ENCODE measurements around the gene RTL10. TPM values are rescaled to one million over a fixed set of nuclear protein-coding genes. Genes with fewer than 3 reads are reported as not detected.

The RTL10 gene
- total and polyA plus RNA-seq, 2 of the 13 experiments (the other 11 are each of a cell fraction or from before 2014, with no cell fraction given): 14.1 to 15.8 TPM

DNA sequence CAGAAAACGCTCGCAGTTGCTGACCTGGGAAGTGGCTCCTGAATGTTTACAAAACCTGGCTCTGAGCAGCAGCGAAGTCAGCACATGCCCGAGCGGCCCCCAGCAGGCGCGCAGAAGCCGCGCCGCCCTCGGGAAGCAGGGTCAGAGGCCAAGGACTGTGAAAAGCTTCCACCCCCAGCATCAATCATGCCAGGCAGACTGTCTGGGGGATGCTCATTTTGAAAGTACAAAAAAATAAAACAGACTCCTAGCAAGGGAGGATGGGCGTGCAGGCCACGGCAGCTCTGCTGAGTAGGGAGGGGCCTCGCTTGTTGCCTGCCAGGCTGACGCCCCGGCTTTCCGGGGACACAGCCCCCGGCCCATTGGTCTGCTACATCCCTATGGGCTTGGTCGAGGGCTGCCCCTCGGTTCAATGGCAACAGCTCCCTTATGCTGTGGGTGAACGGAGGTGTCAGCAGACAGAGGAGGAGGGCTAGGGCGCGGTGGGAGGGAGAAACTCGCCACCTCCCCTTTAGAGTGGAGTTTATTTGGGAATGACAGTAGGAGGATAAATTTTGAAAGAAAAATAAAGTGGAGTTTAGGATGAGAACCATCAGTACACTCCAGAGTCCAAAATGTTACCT lies 37.7 kb upstream of the RTL10 start (continued):
- TF ChIP-seq ZNF10 (CRISPR knock-in tag; IDR thresholded peaks at IDR 0.05; ENCODE audit: borderline replicate concordance, low read depth): peak; percentile 15; the same call in 1 of the 2 replicates
- TF ChIP-seq ZSCAN21 (CRISPR knock-in tag; IDR thresholded peaks at IDR 0.05; ENCODE audit: borderline replicate concordance): peak; percentile 98
- TF ChIP-seq ZMYM2 (CRISPR knock-in tag; IDR thresholded peaks at IDR 0.05): peak; percentile 77; the same call in 1 of the 2 replicates
- TF ChIP-seq MTA1 (CRISPR knock-in tag; IDR thresholded peaks at IDR 0.05; ENCODE audit: borderline replicate concordance): no peak
- TF ChIP-seq, protein P1, sequence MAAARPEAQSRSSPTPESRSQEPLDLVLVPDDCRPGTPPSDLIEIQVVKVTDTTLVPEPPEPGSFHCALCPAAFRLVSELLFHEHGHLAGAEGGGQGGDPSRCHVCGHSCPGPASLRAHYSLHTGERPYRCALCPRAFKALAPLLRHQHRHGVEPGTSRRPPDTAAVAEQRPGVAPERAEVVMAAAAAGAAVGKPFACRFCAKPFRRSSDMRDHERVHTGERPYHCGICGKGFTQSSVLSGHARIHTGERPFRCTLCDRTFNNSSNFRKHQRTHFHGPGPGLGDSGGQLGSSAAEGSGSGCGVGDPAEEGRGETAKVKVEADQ (CRISPR knock-in tag; IDR thresholded peaks at IDR 0.05; ENCODE audit: borderline replicate concordance): peak; percentile 70; the same call in 1 of the 2 replicates
- TF ChIP-seq MYNN (CRISPR knock-in tag; IDR thresholded peaks at IDR 0.05; ENCODE audit: low read depth): 0 out of 2 replicates have a peak, but pooled peaks have one; percentile 82
- TF ChIP-seq, protein P2, sequence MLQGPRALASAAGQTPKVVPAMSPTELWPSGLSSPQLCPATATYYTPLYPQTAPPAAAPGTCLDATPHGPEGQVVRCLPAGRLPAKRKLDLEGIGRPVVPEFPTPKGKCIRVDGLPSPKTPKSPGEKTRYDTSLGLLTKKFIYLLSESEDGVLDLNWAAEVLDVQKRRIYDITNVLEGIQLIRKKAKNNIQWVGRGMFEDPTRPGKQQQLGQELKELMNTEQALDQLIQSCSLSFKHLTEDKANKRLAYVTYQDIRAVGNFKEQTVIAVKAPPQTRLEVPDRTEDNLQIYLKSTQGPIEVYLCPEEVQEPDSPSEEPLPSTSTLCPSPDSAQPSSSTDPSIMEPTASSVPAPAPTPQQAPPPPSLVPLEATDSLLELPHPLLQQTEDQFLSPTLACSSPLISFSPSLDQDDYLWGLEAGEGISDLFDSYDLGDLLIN (CRISPR knock-in tag; IDR thresholded peaks at IDR 0.05; ENCODE audit: borderline replicate concordance): peak; percentile 96; the same call in 1 of the 2 replicates
- no peak for TF ChIP-seq PLRG1 (conservative IDR thresholded peaks at IDR 0.05)
- TF ChIP-seq ZNF737 (CRISPR knock-in tag; IDR thresholded peaks at IDR 0.05; ENCODE audit: borderline replicate concordance): peak; percentile 97
- peak; percentile 85; the same call in 1 of the 2 replicates for TF ChIP-seq ZNF136 (CRISPR knock-in tag; IDR thresholded peaks at IDR 0.05; ENCODE audit: low read depth)
- TF ChIP-seq MTF1 (CRISPR knock-in tag; IDR thresholded peaks at IDR 0.05): peak; percentile 95
- TF ChIP-seq KLF6 (CRISPR knock-in tag; IDR thresholded peaks at IDR 0.05): peak; percentile 98
- peak; percentile 80 for TF ChIP-seq KMT2B (CRISPR knock-in tag; IDR thresholded peaks at IDR 0.05)
- no peak; the same call in 1 of the 2 replicates for TF ChIP-seq ZNF782 (CRISPR knock-in tag; IDR thresholded peaks at IDR 0.05; ENCODE audit: borderline replicate concordance)
- no peak for TF ChIP-seq TCF7L2 (IDR thresholded peaks at IDR 0.05; ENCODE audit: low read depth, low read length)
- no peak; the same call in 1 of the 2 replicates for TF ChIP-seq ZNF460 (CRISPR knock-in tag; IDR thresholded peaks at IDR 0.05; ENCODE audit: borderline replicate concordance)
- no peak for TF ChIP-seq POLR2AphosphoS2 (IDR thresholded peaks at IDR 0.05; ENCODE audit: low read depth, low read length)
- TF ChIP-seq NONO (IDR thresholded peaks at IDR 0.05): no peak
- TF ChIP-seq NONO (CRISPR knock-in tag; conservative IDR thresholded peaks at IDR 0.05): no peak; the same call in 1 of the 2 replicates
- TF ChIP-seq, protein P3, sequence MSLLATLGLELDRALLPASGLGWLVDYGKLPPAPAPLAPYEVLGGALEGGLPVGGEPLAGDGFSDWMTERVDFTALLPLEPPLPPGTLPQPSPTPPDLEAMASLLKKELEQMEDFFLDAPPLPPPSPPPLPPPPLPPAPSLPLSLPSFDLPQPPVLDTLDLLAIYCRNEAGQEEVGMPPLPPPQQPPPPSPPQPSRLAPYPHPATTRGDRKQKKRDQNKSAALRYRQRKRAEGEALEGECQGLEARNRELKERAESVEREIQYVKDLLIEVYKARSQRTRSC (CRISPR knock-in tag; IDR thresholded peaks at IDR 0.05; ENCODE audit: low read depth): peak; percentile 94; the same call in 1 of the 2 replicates
- TF ChIP-seq, protein P4, sequence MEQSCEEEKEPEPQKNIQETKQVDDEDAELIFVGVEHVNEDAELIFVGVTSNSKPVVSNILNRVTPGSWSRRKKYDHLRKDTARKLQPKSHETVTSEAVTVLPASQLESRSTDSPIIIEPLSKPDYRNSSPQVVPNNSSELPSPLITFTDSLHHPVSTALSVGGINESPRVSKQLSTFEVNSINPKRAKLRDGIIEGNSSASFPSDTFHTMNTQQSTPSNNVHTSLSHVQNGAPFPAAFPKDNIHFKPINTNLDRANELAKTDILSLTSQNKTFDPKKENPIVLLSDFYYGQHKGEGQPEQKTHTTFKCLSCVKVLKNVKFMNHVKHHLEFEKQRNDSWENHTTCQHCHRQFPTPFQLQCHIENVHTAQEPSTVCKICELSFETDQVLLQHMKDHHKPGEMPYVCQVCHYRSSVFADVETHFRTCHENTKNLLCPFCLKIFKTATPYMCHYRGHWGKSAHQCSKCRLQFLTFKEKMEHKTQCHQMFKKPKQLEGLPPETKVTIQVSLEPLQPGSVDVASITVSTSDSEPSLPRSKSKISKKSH (CRISPR knock-in tag; IDR thresholded peaks at IDR 0.05; ENCODE audit: borderline replicate concordance): peak; percentile 93; the same call in 1 of the 2 replicates
- TF ChIP-seq, protein P5, sequence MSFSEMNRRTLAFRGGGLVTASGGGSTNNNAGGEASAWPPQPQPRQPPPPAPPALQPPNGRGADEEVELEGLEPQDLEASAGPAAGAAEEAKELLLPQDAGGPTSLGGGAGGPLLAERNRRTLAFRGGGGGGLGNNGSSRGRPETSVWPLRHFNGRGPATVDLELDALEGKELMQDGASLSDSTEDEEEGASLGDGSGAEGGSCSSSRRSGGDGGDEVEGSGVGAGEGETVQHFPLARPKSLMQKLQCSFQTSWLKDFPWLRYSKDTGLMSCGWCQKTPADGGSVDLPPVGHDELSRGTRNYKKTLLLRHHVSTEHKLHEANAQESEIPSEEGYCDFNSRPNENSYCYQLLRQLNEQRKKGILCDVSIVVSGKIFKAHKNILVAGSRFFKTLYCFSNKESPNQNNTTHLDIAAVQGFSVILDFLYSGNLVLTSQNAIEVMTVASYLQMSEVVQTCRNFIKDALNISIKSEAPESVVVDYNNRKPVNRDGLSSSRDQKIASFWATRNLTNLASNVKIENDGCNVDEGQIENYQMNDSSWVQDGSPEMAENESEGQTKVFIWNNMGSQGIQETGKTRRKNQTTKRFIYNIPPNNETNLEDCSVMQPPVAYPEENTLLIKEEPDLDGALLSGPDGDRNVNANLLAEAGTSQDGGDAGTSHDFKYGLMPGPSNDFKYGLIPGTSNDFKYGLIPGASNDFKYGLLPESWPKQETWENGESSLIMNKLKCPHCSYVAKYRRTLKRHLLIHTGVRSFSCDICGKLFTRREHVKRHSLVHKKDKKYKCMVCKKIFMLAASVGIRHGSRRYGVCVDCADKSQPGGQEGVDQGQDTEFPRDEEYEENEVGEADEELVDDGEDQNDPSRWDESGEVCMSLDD (CRISPR knock-in tag; IDR thresholded peaks at IDR 0.05; ENCODE audit: borderline replicate concordance): peak; percentile 90; the same call in 1 of the 2 replicates
- TF ChIP-seq ZNF12 (CRISPR knock-in tag; IDR thresholded peaks at IDR 0.05): no peak; the same call in 1 of the 2 replicates

Data from HepG2 (cell line).